GM23338 (cell line): ENCODE measurements around the gene GNS.

Experiments
- CREB1 ChIP-seq: fragments of 250-450 bp; sonication (Bioruptor Pico); IDR thresholded peaks from 2 replicates; pipeline ENCODE4 v1.5.0; 2020; ENCODE audit warnings: low read depth, mild to moderate bottlenecking, moderate library complexity
- EZH2 ChIP-seq: fragments of 200-600 bp; sonication (generic); IDR thresholded peaks from one replicate; pipeline ENCODE4 v1.8.0; 2017; ENCODE audit warnings: antibody characterized with exemption, mild to moderate bottlenecking, low read depth; ENCODE audit not compliant: unreplicated experiment
- EZH2phosphoT487 ChIP-seq: fragments of 200-600 bp; sonication (generic); IDR thresholded peaks from one replicate; pipeline ENCODE4 v1.8.1; 2018; ENCODE audit warnings: antibody characterized with exemption; ENCODE audit not compliant: unreplicated experiment
- JUNB ChIP-seq: IDR thresholded peaks from one replicate; pipeline ENCODE4 v1.6.1; 2016; ENCODE audit warnings: antibody characterized with exemption; ENCODE audit not compliant: unreplicated experiment
- NANOG ChIP-seq: IDR thresholded peaks from 2 replicates; pipeline ENCODE4 v1.6.1; 2016; ENCODE audit warnings: antibody characterized with exemption, borderline replicate concordance
- POLR2AphosphoS5 ChIP-seq: IDR thresholded peaks from 2 replicates; pipeline ENCODE4 v1.6.1; 2016; ENCODE audit warnings: antibody characterized with exemption, low read depth
- TF ChIP-seq, protein P1 (sequence below), 2 experiments: fragments of 200-600 bp in 1 of 2; sonication (generic) in 1 of 2; conservative IDR thresholded peaks; 2 replicates each; pipeline versions ENCODE4 v1.5.1 to v1.6.1; 2016 to 2017; ENCODE audit warnings: antibody characterized with exemption in 2 of 2, low read depth in 2 of 2, mild to moderate bottlenecking in 2 of 2, moderate library complexity in 1 of 2
- TF ChIP-seq, protein P2 (sequence below): IDR thresholded peaks from one replicate; pipeline ENCODE4 v1.6.1; 2018; ENCODE audit warnings: antibody characterized with exemption; ENCODE audit not compliant: unreplicated experiment
- TF ChIP-seq, protein P3 (sequence below): IDR thresholded peaks from 2 replicates; pipeline ENCODE4 v1.6.1; 2016; ENCODE audit warnings: antibody characterized with exemption

DNA sequence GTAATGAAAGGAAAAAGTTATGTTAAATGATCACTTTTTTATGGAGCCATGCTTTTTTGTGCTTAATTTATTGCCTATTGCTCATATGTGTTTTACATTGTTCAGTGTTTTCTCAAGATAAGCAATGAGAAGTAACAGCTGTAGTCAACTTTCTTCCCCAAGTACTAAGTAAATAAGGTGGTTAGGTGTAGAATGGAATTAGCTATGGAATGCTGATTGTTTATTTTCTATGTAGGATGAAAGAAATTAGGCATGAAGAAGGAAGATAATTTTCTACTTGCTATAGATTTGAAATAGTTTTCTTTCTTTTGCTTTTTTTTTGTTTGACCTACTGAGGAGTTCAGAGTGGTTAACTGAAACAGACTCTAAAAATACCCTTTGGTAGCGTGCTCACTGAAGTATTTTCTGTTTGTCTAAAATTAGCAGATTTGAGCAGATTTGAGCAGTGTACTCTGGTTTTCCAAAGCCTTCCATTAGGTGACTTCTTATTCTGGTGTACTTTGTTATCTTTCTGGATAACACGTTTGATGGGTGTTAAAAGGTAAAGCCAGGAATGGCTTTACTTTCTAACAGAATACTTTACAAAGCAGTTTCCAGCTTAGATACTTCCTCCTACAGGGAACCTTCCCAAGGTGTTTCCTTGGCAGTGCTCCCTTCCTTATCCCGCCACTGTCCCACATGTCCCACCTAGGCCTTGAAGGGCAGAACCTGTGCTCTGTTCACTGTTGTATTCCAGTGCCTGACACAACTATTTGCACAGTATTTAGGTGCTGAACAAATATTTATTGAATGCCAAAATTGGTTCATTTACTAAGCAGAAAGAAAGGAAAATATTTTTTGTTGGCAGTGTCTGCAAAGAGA is 92.9 kb downstream of the GNS start:
- TF ChIP-seq EZH2 (no peak), EZH2phosphoT487 (no peak), JUNB (no peak), NANOG (no peak), POLR2AphosphoS5 (no peak), CREB1 (no peak)
- TF ChIP-seq, protein P1, sequence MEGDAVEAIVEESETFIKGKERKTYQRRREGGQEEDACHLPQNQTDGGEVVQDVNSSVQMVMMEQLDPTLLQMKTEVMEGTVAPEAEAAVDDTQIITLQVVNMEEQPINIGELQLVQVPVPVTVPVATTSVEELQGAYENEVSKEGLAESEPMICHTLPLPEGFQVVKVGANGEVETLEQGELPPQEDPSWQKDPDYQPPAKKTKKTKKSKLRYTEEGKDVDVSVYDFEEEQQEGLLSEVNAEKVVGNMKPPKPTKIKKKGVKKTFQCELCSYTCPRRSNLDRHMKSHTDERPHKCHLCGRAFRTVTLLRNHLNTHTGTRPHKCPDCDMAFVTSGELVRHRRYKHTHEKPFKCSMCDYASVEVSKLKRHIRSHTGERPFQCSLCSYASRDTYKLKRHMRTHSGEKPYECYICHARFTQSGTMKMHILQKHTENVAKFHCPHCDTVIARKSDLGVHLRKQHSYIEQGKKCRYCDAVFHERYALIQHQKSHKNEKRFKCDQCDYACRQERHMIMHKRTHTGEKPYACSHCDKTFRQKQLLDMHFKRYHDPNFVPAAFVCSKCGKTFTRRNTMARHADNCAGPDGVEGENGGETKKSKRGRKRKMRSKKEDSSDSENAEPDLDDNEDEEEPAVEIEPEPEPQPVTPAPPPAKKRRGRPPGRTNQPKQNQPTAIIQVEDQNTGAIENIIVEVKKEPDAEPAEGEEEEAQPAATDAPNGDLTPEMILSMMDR (conservative IDR thresholded peaks at IDR 0.05; ENCODE audit: low read depth in 2 of 2): no peak
- TF ChIP-seq, protein P2, sequence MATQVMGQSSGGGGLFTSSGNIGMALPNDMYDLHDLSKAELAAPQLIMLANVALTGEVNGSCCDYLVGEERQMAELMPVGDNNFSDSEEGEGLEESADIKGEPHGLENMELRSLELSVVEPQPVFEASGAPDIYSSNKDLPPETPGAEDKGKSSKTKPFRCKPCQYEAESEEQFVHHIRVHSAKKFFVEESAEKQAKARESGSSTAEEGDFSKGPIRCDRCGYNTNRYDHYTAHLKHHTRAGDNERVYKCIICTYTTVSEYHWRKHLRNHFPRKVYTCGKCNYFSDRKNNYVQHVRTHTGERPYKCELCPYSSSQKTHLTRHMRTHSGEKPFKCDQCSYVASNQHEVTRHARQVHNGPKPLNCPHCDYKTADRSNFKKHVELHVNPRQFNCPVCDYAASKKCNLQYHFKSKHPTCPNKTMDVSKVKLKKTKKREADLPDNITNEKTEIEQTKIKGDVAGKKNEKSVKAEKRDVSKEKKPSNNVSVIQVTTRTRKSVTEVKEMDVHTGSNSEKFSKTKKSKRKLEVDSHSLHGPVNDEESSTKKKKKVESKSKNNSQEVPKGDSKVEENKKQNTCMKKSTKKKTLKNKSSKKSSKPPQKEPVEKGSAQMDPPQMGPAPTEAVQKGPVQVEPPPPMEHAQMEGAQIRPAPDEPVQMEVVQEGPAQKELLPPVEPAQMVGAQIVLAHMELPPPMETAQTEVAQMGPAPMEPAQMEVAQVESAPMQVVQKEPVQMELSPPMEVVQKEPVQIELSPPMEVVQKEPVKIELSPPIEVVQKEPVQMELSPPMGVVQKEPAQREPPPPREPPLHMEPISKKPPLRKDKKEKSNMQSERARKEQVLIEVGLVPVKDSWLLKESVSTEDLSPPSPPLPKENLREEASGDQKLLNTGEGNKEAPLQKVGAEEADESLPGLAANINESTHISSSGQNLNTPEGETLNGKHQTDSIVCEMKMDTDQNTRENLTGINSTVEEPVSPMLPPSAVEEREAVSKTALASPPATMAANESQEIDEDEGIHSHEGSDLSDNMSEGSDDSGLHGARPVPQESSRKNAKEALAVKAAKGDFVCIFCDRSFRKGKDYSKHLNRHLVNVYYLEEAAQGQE: no peak
- TF ChIP-seq, protein P3, sequence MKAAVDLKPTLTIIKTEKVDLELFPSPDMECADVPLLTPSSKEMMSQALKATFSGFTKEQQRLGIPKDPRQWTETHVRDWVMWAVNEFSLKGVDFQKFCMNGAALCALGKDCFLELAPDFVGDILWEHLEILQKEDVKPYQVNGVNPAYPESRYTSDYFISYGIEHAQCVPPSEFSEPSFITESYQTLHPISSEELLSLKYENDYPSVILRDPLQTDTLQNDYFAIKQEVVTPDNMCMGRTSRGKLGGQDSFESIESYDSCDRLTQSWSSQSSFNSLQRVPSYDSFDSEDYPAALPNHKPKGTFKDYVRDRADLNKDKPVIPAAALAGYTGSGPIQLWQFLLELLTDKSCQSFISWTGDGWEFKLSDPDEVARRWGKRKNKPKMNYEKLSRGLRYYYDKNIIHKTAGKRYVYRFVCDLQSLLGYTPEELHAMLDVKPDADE: no peak
